Measurements from ENCODE around the gene FAAP20.

Gene FAAP20

GRCh38 chr1:2212274-2212531 is 17.6 kb upstream of the FAAP20 start:
- DNase-seq (ENCODE audit: low read depth in 2 of 2): no peak

GRCh38 chr1:2210786-2211185 is 16.2 kb upstream of the FAAP20 start:
- no peak for DNase-seq (ENCODE audit: low read depth in 2 of 2)

GRCh38 chr1:2210084-2210653 is 15.6 kb upstream of the FAAP20 start:
- DNase-seq (ENCODE audit: low read depth in 2 of 2): no peak

GRCh38 chr1:2209400-2210083 is 15.0 kb upstream of the FAAP20 start:
- DNase-seq (ENCODE audit: low read depth in 2 of 2): no peak

- no peak for DNase-seq (ENCODE audit: low read depth in 2 of 2)
Measured at GRCh38 chr1:2208309-2209239, 14.0 kb upstream of the FAAP20 start.

GRCh38 chr1:2206813-2207487 is 12.4 kb upstream of the FAAP20 start:
- DNase-seq (ENCODE audit: low read depth in 2 of 2): no peak

GRCh38 chr1:2205191-2205952 is 10.8 kb upstream of the FAAP20 start:
- DNase-seq (ENCODE audit: low read depth in 2 of 2): peak; percentile 88 to 93

- DNase-seq (ENCODE audit: low read depth in 2 of 2): no peak
Measured at GRCh38 chr1:2204415-2205190, 10.0 kb upstream of the FAAP20 start.

GRCh38 chr1:2203671-2204414 is 9.3 kb upstream of the FAAP20 start:
- DNase-seq (ENCODE audit: low read depth in 2 of 2): no peak

- no peak for DNase-seq (ENCODE audit: low read depth in 2 of 2)
Measured at GRCh38 chr1:2202843-2203601, 8.4 kb upstream of the FAAP20 start.

GRCh38 chr1:2202008-2202575 is 7.5 kb upstream of the FAAP20 start:
- no peak for DNase-seq (ENCODE audit: low read depth in 2 of 2)

- DNase-seq (ENCODE audit: low read depth in 2 of 2): no peak
Measured at GRCh38 chr1:2201062-2201461, 6.5 kb upstream of the FAAP20 start.

GRCh38 chr1:2200308-2200943 is 5.9 kb upstream of the FAAP20 start:
- no peak for DNase-seq (ENCODE audit: low read depth in 2 of 2)

GRCh38 chr1:2199042-2199810 is 4.7 kb upstream of the FAAP20 start:
- peak; percentile 65 to 83 for DNase-seq (ENCODE audit: low read depth in 2 of 2)

GRCh38 chr1:2198571-2198970 is 4.0 kb upstream of the FAAP20 start:
- no peak for DNase-seq (ENCODE audit: low read depth in 2 of 2)

- DNase-seq (ENCODE audit: low read depth in 2 of 2): no peak
Measured at GRCh38 chr1:2197707-2198165, 3.2 kb upstream of the FAAP20 start.

- DNase-seq (ENCODE audit: low read depth in 2 of 2): no peak
Measured at GRCh38 chr1:2196901-2197638, 2.5 kb upstream of the FAAP20 start.
